ENCODE data around the gene OR5F1. TPM values are rescaled to one million over a fixed set of nuclear protein-coding genes. Genes with fewer than 3 reads are reported as not detected.

The OR5F1 gene
- total RNA-seq, result not detected in 2 replicates
- long read RNA-seq, result 0 reads

DNA sequence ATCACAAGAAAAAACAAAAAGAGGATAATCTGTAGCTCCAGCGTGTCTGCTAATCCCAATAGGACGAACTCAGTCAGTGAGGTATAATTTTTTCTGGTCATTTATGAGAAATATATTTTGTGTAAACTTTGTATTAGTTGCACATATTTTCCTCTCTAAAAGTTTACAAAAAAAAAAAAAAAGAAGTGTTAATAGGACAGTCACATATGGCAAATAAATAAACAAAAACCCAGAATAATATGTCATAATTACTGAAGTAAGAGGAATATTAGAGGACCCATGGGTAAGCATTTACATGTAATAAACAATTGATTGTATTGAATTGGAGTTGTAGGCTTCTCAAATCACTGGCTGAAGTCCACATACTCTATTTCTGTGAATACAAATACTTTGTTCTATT, at the start of gene OR5F1:
Gene OR5F1, minus strand, starts transcription at position 101 of the 400 bp plus-strand sequence. Its CDS starts 0 bp downstream, at position 101.
- Mint-ChIP-seq H3K9me3 (peaks cover 8% of the 10 kb centered on the region), H3K27me3 (ENCODE audit: low read depth) (no peaks in the 10 kb centered on the region), H3K4me1 (no peaks in the 10 kb centered on the region), H3K27ac (ENCODE audit: unreplicated experiment) (no peak within 1 kb of the TSS), H3K36me3 (ENCODE audit: low read depth) (no peaks in the 10 kb centered on the region), H3K4me3 (no peak within 1 kb of the TSS)
- DNase-seq (ENCODE audit: low read depth, low spot score), result no peak
- TF ChIP-seq, protein P1, sequence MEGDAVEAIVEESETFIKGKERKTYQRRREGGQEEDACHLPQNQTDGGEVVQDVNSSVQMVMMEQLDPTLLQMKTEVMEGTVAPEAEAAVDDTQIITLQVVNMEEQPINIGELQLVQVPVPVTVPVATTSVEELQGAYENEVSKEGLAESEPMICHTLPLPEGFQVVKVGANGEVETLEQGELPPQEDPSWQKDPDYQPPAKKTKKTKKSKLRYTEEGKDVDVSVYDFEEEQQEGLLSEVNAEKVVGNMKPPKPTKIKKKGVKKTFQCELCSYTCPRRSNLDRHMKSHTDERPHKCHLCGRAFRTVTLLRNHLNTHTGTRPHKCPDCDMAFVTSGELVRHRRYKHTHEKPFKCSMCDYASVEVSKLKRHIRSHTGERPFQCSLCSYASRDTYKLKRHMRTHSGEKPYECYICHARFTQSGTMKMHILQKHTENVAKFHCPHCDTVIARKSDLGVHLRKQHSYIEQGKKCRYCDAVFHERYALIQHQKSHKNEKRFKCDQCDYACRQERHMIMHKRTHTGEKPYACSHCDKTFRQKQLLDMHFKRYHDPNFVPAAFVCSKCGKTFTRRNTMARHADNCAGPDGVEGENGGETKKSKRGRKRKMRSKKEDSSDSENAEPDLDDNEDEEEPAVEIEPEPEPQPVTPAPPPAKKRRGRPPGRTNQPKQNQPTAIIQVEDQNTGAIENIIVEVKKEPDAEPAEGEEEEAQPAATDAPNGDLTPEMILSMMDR (conservative IDR thresholded peaks at IDR 0.05), result no peak

DNA sequence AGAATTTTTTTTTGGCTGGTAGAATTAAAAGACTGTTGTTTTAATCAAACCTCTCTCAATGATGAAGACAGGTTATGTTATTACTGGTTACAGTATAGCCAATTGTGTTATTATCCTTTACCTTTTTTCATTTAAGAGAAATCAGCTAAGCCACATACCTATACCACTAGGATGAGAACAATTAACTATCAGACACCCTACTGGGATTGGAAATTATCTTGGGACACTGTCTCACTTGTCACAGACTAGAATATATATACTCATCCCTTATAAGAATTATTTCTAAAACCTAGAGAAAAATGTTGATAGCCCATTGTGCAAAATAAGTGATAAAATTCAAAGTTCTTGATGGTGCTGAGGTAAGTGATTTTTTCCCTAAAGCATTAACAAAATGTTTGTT, 32.9 kb upstream of the OR5F1 start, which contains the start of gene OR5AS1:
Gene OR5AS1, plus strand, starts transcription at position 301 of the 400 bp plus-strand sequence. CDS start 2,765 bp downstream, outside the sequence.
- H3K4me1 Mint-ChIP-seq, result no peaks in the 10 kb centered on the region
- no peak for DNase-seq (ENCODE audit: low read depth, low spot score)
- no peaks in the 10 kb centered on the region for H3K9me3 Mint-ChIP-seq
- H3K27ac Mint-ChIP-seq (ENCODE audit: unreplicated experiment), result no peak within 1 kb of the TSS
- TF ChIP-seq, protein P1 (conservative IDR thresholded peaks at IDR 0.05), result no peak
- no peak within 1 kb of the TSS for H3K4me3 Mint-ChIP-seq
- H3K36me3 Mint-ChIP-seq (ENCODE audit: low read depth), result no peaks in the 10 kb centered on the region
- H3K27me3 Mint-ChIP-seq (ENCODE audit: low read depth), result peaks cover 11% of the 10 kb centered on the region

DNA sequence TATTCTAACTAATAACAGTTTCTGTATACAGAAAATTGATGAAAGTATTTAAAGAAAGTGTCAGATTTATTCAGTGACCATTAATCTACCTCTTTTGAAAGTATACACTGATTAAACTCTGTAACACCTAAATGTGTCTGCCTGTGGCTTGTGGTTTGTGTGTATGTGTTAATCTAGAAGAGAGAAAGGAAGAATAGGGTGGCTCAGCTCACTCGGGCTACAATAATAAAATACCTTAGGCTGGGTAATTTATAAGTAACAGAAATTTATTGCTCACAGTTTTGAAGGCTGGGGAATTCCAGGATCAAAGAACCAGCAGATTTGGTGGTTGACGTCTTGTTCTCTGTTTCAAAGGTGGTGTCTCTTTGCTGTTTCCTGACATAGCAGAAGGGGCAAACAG, 19.4 kb upstream of the OR5F1 start:
- Mint-ChIP-seq H3K27ac (ENCODE audit: unreplicated experiment) (no peak overlapping the region), H3K4me1 (no peaks in the 10 kb centered on the region), H3K27me3 (ENCODE audit: low read depth) (no peaks in the 10 kb centered on the region), H3K9me3 (peaks cover 3% of the 10 kb centered on the region), H3K4me3 (no peak overlapping the region), H3K36me3 (ENCODE audit: low read depth) (no peaks in the 10 kb centered on the region)
- TF ChIP-seq, protein P1 (conservative IDR thresholded peaks at IDR 0.05), result no peak
- no peak for DNase-seq (ENCODE audit: low read depth, low spot score)

DNA sequence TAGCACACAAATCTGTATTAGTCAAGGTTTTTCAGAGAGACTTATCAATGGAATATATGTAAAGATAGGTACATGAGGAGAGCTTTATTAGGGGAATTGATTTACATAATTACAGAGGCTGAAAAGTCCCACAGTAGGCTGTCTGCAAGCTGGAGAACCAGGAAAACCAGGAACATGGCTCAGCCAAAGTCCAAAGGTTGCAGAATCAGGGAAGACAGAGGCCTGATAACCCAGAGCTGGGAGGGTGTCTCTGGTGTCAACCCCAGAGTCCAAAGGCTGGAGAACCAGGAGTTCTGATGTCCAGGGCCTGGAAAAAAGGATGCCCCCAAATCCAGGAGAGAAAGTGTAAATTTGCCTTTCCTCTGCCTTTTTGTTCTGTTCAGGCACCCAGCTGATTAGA, 16.3 kb upstream of the OR5F1 start:
- H3K4me1 Mint-ChIP-seq, result no peaks in the 10 kb centered on the region
- H3K9me3 Mint-ChIP-seq, result peaks cover 3% of the 10 kb centered on the region
- H3K36me3 Mint-ChIP-seq (ENCODE audit: low read depth), result no peaks in the 10 kb centered on the region
- no peaks in the 10 kb centered on the region for H3K27me3 Mint-ChIP-seq (ENCODE audit: low read depth)
- H3K4me3 Mint-ChIP-seq, result no peak overlapping the region
- DNase-seq (ENCODE audit: low read depth, low spot score), result no peak
- no peak overlapping the region for H3K27ac Mint-ChIP-seq (ENCODE audit: unreplicated experiment)
- TF ChIP-seq, protein P1 (conservative IDR thresholded peaks at IDR 0.05), result no peak

GRCh38 chr11:55970935-55971334, 23.5 kb downstream of the OR5F1 start:
- no peaks in the 10 kb centered on the region for H3K4me1 Mint-ChIP-seq
- H3K27ac Mint-ChIP-seq (ENCODE audit: unreplicated experiment), result no peak overlapping the region
- TF ChIP-seq, protein P1 (conservative IDR thresholded peaks at IDR 0.05), result no peak
- H3K36me3 Mint-ChIP-seq (ENCODE audit: low read depth), result no peaks in the 10 kb centered on the region
- no peak for DNase-seq (ENCODE audit: low read depth, low spot score)
- no peaks in the 10 kb centered on the region for H3K27me3 Mint-ChIP-seq (ENCODE audit: low read depth)
- peaks cover 3% of the 10 kb centered on the region for H3K9me3 Mint-ChIP-seq
- no peak overlapping the region for H3K4me3 Mint-ChIP-seq

All from neural crest cell (in vitro differentiated cells).